K562 (cell line): ENCODE measurements around the gene KBTBD12. TPM values are rescaled to one million over a fixed set of nuclear protein-coding genes. Genes with fewer than 3 reads are reported as not detected.

ENCODE experiments used
- ATAC-seq: fragments of 200-7000 bp; cut with Tn5 transposase; 3 replicates; pipeline ENCODE4 v1.9.1; 2020; ENCODE audit warnings: moderate library complexity
- BruUV-seq: library from RNA; stranded (reverse); fragments of 400-500 nt; replicated peaks from 2 replicates; lab custom pipeline; 2021; lab: Mats Ljungman, UMichigan
- CTCF ChIA-PET: fragments of 300-600 bp; formaldehyde crosslinking; extraction: SDS; loops from one replicate; lab custom pipeline; 2021; ENCODE audit warnings: low intra/inter-chr PET ratio; lab: Yijun Ruan, JAX
- POLR2A ChIA-PET: fragments of 300-600, 350-650 bp; sonication (Branson Sonifier 250); formaldehyde crosslinking; extraction: SDS; loops from one replicate; lab custom pipeline; 2021; ENCODE audit warnings: antibody characterized with exemption, inconsistent platforms; lab: Yijun Ruan, JAX
- DNase-seq, 4 experiments: peaks; one replicate each; pipeline versions ENCODE4 v3.0.0 to v3.0.0-alpha.2; 2011 to 2018; ENCODE audit warnings: low spot score in 3 of 4, mixed read lengths in 3 of 4; ENCODE audit errors: extremely low read depth in 1 of 4
- FAIRE-seq: peaks from 2 replicates; lab custom pipeline; 2011; peaks lifted over from hg19 to GRCh38; lab: Jason Lieb, UNC
- H2AFZ ChIP-seq: 2 replicates; pipeline ENCODE4 v1.6.0; 2011; ENCODE audit warnings: low read depth, low read length, control low read depth, inconsistent platforms
- H3K27ac ChIP-seq: fragments of 200-600 bp; 3 replicates; pipeline ENCODE4 v1.8.0; 2011; ENCODE audit warnings: low read depth, mild to moderate bottlenecking, control low read depth, inconsistent platforms, low read length, moderate library complexity, mixed read lengths; ENCODE audit errors: extremely low read depth
- H3K27me3 ChIP-seq, 2 experiments: fragments of 300-600 bp in 1 of 2; 2 replicates in 1 of 2; 3 replicates in 1 of 2; pipeline versions ENCODE4 v1.6.0 to v1.8.0; 2011; ENCODE audit warnings: inconsistent platforms in 2 of 2, low read length in 2 of 2, mild to moderate bottlenecking in 1 of 2, mixed read lengths in 1 of 2, moderate library complexity in 1 of 2; ENCODE audit not compliant: control insufficient read depth in 2 of 2, insufficient read depth in 2 of 2
- H3K36me3 ChIP-seq: fragments of 300-600 bp; 3 replicates; pipeline ENCODE4 v1.8.0; 2011; ENCODE audit warnings: mild to moderate bottlenecking, low read length, inconsistent platforms; ENCODE audit not compliant: control insufficient read depth, insufficient read depth
- H3K4me1 ChIP-seq, 2 experiments: fragments of 200-600 bp in 1 of 2; replicated peaks in 1 of 2; 2 replicates in 1 of 2; 3 replicates in 1 of 2; pipeline versions ENCODE4 v1.5.1 to v1.8.0; 2011; ENCODE audit warnings: inconsistent platforms in 2 of 2, low read length in 2 of 2, mild to moderate bottlenecking in 1 of 2, mixed read lengths in 1 of 2, moderate library complexity in 1 of 2; ENCODE audit not compliant: control insufficient read depth in 2 of 2, insufficient read depth in 2 of 2
- H3K4me2 ChIP-seq: 2 replicates; pipeline ENCODE4 v1.6.1; 2011; ENCODE audit warnings: low read length, control low read depth, inconsistent platforms, mixed read lengths; ENCODE audit not compliant: insufficient read depth
- H3K4me3 ChIP-seq: fragments of 200-600 bp; sonication (generic), shearing (Covaris generic); 2 replicates; pipeline ENCODE4 v1.5.1; 2016; ENCODE audit warnings: control low read depth, inconsistent platforms
- H3K79me2 ChIP-seq: fragments of 200-600 bp; 3 replicates; pipeline ENCODE4 v1.8.0; 2011; ENCODE audit warnings: low read length, inconsistent platforms; ENCODE audit not compliant: control insufficient read depth, insufficient read depth
- H3K9ac ChIP-seq, 2 experiments: 2 replicates each; pipeline versions ENCODE4 v1.6.0 to v1.6.1; 2011; ENCODE audit warnings: low read depth in 2 of 2, low read length in 2 of 2, control low read depth in 1 of 2, inconsistent platforms in 1 of 2, mild to moderate bottlenecking in 1 of 2, mixed read lengths in 1 of 2; ENCODE audit not compliant: insufficient read depth in 1 of 2
- H3K9me1 ChIP-seq: one replicate; pipeline ENCODE4 v1.6.0; 2011; ENCODE audit warnings: inconsistent platforms, mild to moderate bottlenecking, low read length, moderate library complexity; ENCODE audit not compliant: control insufficient read depth, insufficient read depth
- H3K9me3 ChIP-seq: replicated peaks from 2 replicates; pipeline ENCODE4 v1.5.1; 2011; ENCODE audit warnings: low read depth, low read length, inconsistent platforms; ENCODE audit not compliant: control insufficient read depth, insufficient read depth
- H4K20me1 ChIP-seq: replicated peaks from 2 replicates; pipeline ENCODE4 v1.6.1; 2011; ENCODE audit warnings: low read length, inconsistent platforms, mixed read lengths; ENCODE audit not compliant: control insufficient read depth, insufficient read depth
- C11orf30 ChIP-seq: fragments of 450-650 bp; IDR thresholded peaks from 2 replicates; pipeline ENCODE4 v1.6.1; 2016; ENCODE audit warnings: low read depth, mild to moderate bottlenecking
- ETV5 ChIP-seq: sonication (generic); formaldehyde crosslinking; IDR thresholded peaks from 2 replicates; pipeline ENCODE4 v1.4.0; 2020; ENCODE audit warnings: low read depth, mild to moderate bottlenecking, missing genetic modification reagents
- FIP1L1 ChIP-seq: fragments of 200-400 bp; formaldehyde crosslinking; IDR thresholded peaks from 2 replicates; pipeline ENCODE4 v1.6.1; 2018; ENCODE audit warnings: mild to moderate bottlenecking, low read depth, low read length; ENCODE audit not compliant: poor library complexity, severe bottlenecking
- GTF2F1 ChIP-seq: IDR thresholded peaks from 2 replicates; pipeline ENCODE4 v1.6.1; 2011; ENCODE audit warnings: low read depth, low read length, improper control_type of control experiment
- KAT7 ChIP-seq: sonication (generic); formaldehyde crosslinking; IDR thresholded peaks from 2 replicates; pipeline ENCODE4 v1.8.0; 2022; ENCODE audit warnings: missing genetic modification reagents, mild to moderate bottlenecking, borderline replicate concordance
- MECOM ChIP-seq: fragments of 250-450 bp; sonication (Bioruptor Pico); IDR thresholded peaks from 2 replicates; pipeline ENCODE4 v1.8.0; 2022; ENCODE audit warnings: inconsistent platforms
- MTF1 ChIP-seq: fragments of 250-450 bp; sonication (Bioruptor Pico); IDR thresholded peaks from 2 replicates; pipeline ENCODE4 v1.9.0; 2021; ENCODE audit warnings: moderate library complexity, mild to moderate bottlenecking, inconsistent platforms, borderline replicate concordance
- RREB1 ChIP-seq: fragments of 250-450 bp; sonication (Bioruptor Pico); IDR thresholded peaks from 2 replicates; pipeline ENCODE4 v1.4.0; 2020
- SMAD2 ChIP-seq: fragments of 150-350 bp; IDR thresholded peaks from 2 replicates; pipeline ENCODE4 v1.6.1; 2014; ENCODE audit warnings: low read depth, mild to moderate bottlenecking, low read length
- SRF ChIP-seq, 2 experiments: fragments of 250-450, 450-650 bp in 1 of 2; sonication (Bioruptor Pico) in 1 of 2; sonication (generic) in 1 of 2; formaldehyde crosslinking; IDR thresholded peaks; 2 replicates each; pipeline versions ENCODE4 v1.5.0 to v1.5.1; 2020 to 2022; ENCODE audit warnings: mild to moderate bottlenecking in 1 of 2, missing genetic modification reagents in 1 of 2
- ZNF12 ChIP-seq: sonication (generic); formaldehyde crosslinking; IDR thresholded peaks from 2 replicates; pipeline ENCODE4 v1.4.0; 2020; ENCODE audit warnings: mild to moderate bottlenecking, missing genetic modification reagents
- WGBS: fragments of 100-300 bp; shearing (Covaris generic); methylation state at CpG from one replicate; pipeline ENCODE4 v1.1.6; 2016; ENCODE audit warnings: low coverage, mixed read lengths; ENCODE audit not compliant: insufficient coverage; ENCODE audit errors: missing lambda C conversion rate; 5-methylcytosine and 5-hydroxymethylcytosine counted together
- in situ Hi-C: fragments of 300-500 bp; cut with MboI; formaldehyde crosslinking; loops from 4 replicates; pipeline ENCODE4 v1.15.0; 2018; ENCODE audit warnings: inconsistent platforms, mixed read lengths
- intact Hi-C: fragments of 100-400 bp; cut with micrococcal nuclease; formaldehyde crosslinking; loops from 2 replicates; pipeline ENCODE4 v1.14.2; 2022
- polyA plus RNA-seq, 8 experiments: library from polyadenylated mRNA; depleted of rRNA in 4 of 8; stranded (reverse) in 5 of 8; unstranded in 3 of 8; fragments of >200 nt; fragmentation: Nextera tagmentation in 2 of 8; fragmentation: Illumina TruSeq in 1 of 8; extraction: Ambion mirVana in 2 of 8; extraction: Trizol in 1 of 8; gene quantifications; 2 replicates each; pipeline versions ENCODE4 v1.2.1 to v1.2.3, GENCODE V29; 2011 to 2014; ENCODE audit warnings: inconsistent platforms in 1 of 8, missing spikeins in 1 of 8
- total RNA-seq, 7 experiments: library from RNA; depleted of rRNA in 6 of 7; stranded (reverse); fragments of >200 nt in 6 of 7; fragmentation: Illumina TruSeq in 2 of 7; extraction: Trizol in 2 of 7; gene quantifications; 2 replicates each; pipeline versions ENCODE4 v1.2.1 to v1.2.3, GENCODE V29; 2011 to 2021; ENCODE audit warnings: low replicate concordance in 1 of 7

KBTBD12 gene
- total and polyA plus RNA-seq, 9 of the 15 experiments (the other 6 are each of a cell fraction or from before 2014, with no cell fraction given): not detected

GRCh38 chr3:127908951-127909350, 6.1 kb upstream of the KBTBD12 start:
- in situ Hi-C loops: no loop called here
- TF ChIP-seq MTF1 (no peak), GTF2F1 (no peak), KAT7 (no peak), FIP1L1 (no peak)
- TF ChIP-seq, all 486 proteins: peak for 0

GRCh38 chr3:127909646-127910045, 5.4 kb upstream of the KBTBD12 start:
- WGBS: 2% methylated on average over 4 of the region's 4 CpGs
- no peak for ATAC-seq
- CTCF ChIA-PET: no interaction called here
- TF ChIP-seq RREB1 (CRISPR knock-in tag): no peak
- no peak for TF ChIP-seq SRF (CRISPR knock-in tag; IDR thresholded peaks at IDR 0.05)
- no peak for TF ChIP-seq C11orf30
- TF ChIP-seq ZNF12: no peak
- no peak for TF ChIP-seq ETV5
- no peak for TF ChIP-seq SMAD2
- TF ChIP-seq MECOM (CRISPR knock-in tag): no peak

More at GRCh38 chr3:127908951-127909350, 6.1 kb upstream of the KBTBD12 start:
- CTCF ChIA-PET: no interaction called here
- H3K4me2 ChIP-seq: no peak overlapping the region
- no peaks in the 10 kb centered on the region for H3K4me1 ChIP-seq
- no peak for FAIRE-seq
- 7% methylated on average over 1 of the region's 1 CpG for WGBS
- no peak overlapping the region for H2AFZ ChIP-seq
- no peak for DNase-seq
- H4K20me1 ChIP-seq: no peaks in the 10 kb centered on the region
- H3K9me3 ChIP-seq: no peaks in the 10 kb centered on the region
- no peaks in the 10 kb centered on the region for H3K36me3 ChIP-seq
- no peak overlapping the region for H3K27ac ChIP-seq
- BruUV-seq: no TSS peak
- no peaks in the 10 kb centered on the region for H3K27me3 ChIP-seq
- intact Hi-C loops: no loop called here
- no peak overlapping the region for H3K9ac ChIP-seq
- no peak for ATAC-seq
- no peaks in the 10 kb centered on the region for H3K79me2 ChIP-seq
- POLR2A ChIA-PET: interaction anchor here (0.8 kb wide), 1 partner anchor 1662 kb away, joined by 3 read pairs; no protein-coding TSS in a partner anchor
- H3K4me3 ChIP-seq: no peak overlapping the region
- H3K9me1 ChIP-seq: no peaks in the 10 kb centered on the region

More at GRCh38 chr3:127909646-127910045, 5.4 kb upstream of the KBTBD12 start:
- Histone ChIP-seq H3K4me2 (no peak overlapping the region), H3K4me1 (no peaks in the 10 kb centered on the region), H3K27ac (no peak overlapping the region), H3K9me3 (no peaks in the 10 kb centered on the region), H3K79me2 (no peaks in the 10 kb centered on the region), H3K27me3 (no peaks in the 10 kb centered on the region; a peak in 1 of 5 replicates), H4K20me1 (no peaks in the 10 kb centered on the region), H3K9me1 (no peaks in the 10 kb centered on the region), H3K9ac (no peak overlapping the region), H3K36me3 (no peaks in the 10 kb centered on the region), H3K4me3 (no peak overlapping the region), H2AFZ (no peak overlapping the region)
- intact Hi-C loops (no loop called here), in situ Hi-C loops (no loop called here)
- POLR2A ChIA-PET: interaction anchor here (0.8 kb wide), 1 partner anchor 1663 kb away, joined by 3 read pairs; no protein-coding TSS in a partner anchor
- no TSS peak for BruUV-seq
- DNase-seq: no peak
- no peak for FAIRE-seq
